C4-2B (cell line): ENCODE results near the gene CDKL2.

ENCODE experiments used
- H3K27ac ChIP-seq: fragments of 450-650 bp; 2 replicates; pipeline ENCODE4 v1.5.1; 2017
- CTCF ChIP-seq: fragments of 450-650 bp; conservative IDR thresholded peaks from 2 replicates; pipeline ENCODE4 v1.5.1; 2017; ENCODE audit warnings: mild to moderate bottlenecking
- ZFX ChIP-seq: fragments of 450-650 bp; IDR thresholded peaks from 2 replicates; pipeline ENCODE4 v1.6.1; 2017

CDKL2 gene

GRCh38 chr4:75629239-75629638 lies 1.1 kb downstream of the CDKL2 start:
- no peak overlapping the region for H3K27ac ChIP-seq
- TF ChIP-seq ZFX (no peak), CTCF (no peak)

GRCh38 chr4:75623026-75623425 lies 7.3 kb downstream of the CDKL2 start:
- no peak for TF ChIP-seq ZFX
- TF ChIP-seq CTCF, result no peak
- no peak overlapping the region for H3K27ac ChIP-seq

- TF ChIP-seq CTCF (no peak), ZFX (no peak)
- no peak overlapping the region for H3K27ac ChIP-seq
Observed at GRCh38 chr4:75621715-75622114, 8.6 kb downstream of the CDKL2 start.

GRCh38 chr4:75612306-75612705 lies 18.0 kb downstream of the CDKL2 start:
- no peak for TF ChIP-seq CTCF
- TF ChIP-seq ZFX, result no peak
- no peak overlapping the region for H3K27ac ChIP-seq

GRCh38 chr4:75605928-75606327 lies 24.4 kb downstream of the CDKL2 start:
- no peak overlapping the region for H3K27ac ChIP-seq
- TF ChIP-seq CTCF (no peak), ZFX (no peak)

- TF ChIP-seq CTCF, result no peak
- TF ChIP-seq ZFX, result no peak
- H3K27ac ChIP-seq, result no peak overlapping the region
Observed at GRCh38 chr4:75599647-75600046, 30.7 kb downstream of the CDKL2 start.

- no peak overlapping the region for H3K27ac ChIP-seq
- TF ChIP-seq CTCF, result no peak
- TF ChIP-seq ZFX, result no peak
Observed at GRCh38 chr4:75598390-75598789, 31.9 kb downstream of the CDKL2 start.
